HEK293 (cell line): ENCODE measurements around the gene ACP4.
A peak's percentile ranks its signal among the peaks of the same experiment; 100 is the strongest.

Experiments
- CTCF ChIA-PET: fragments of 350-600 bp; formaldehyde crosslinking; extraction: SDS; loops from one replicate; lab custom pipeline; 2021; ENCODE audit warnings: antibody characterized with exemption; lab: Yijun Ruan, JAX
- POLR2A ChIA-PET: fragments of 300-600 bp; formaldehyde crosslinking; extraction: SDS; loops from one replicate; lab custom pipeline; 2020; ENCODE audit warnings: antibody characterized with exemption, inconsistent platforms; lab: Yijun Ruan, JAX
- H3K27ac ChIP-seq: fragments of 200-500 bp; sonication (Bioruptor generic); 2 replicates; pipeline ENCODE4 v1.5.1; 2014; ENCODE audit warnings: low read depth, low read length, control low read depth, inconsistent platforms; ENCODE audit errors: extremely low read depth
- H3K36me3 ChIP-seq, 2 experiments: fragments of 200-500 bp in 1 of 2; sonication (Bioruptor generic) in 1 of 2; 1 replicate in 1 of 2; 2 replicates in 1 of 2; pipeline ENCODE4 v1.5.1; 2014 to 2017; ENCODE audit warnings: inconsistent platforms in 2 of 2, low read length in 2 of 2; ENCODE audit not compliant: control insufficient read depth in 2 of 2, insufficient read depth in 1 of 2
- H3K4me1 ChIP-seq: fragments of 200-500 bp; sonication (Bioruptor generic); 2 replicates; pipeline ENCODE4 v1.5.1; 2014; ENCODE audit warnings: mild to moderate bottlenecking, low read length, inconsistent platforms; ENCODE audit not compliant: control insufficient read depth, insufficient read depth
- H3K4me3 ChIP-seq: 2 replicates; pipeline ENCODE4 v1.5.1; 2011; ENCODE audit warnings: low read depth, mild to moderate bottlenecking, control low read depth, low read length, moderate library complexity
- H3K9me3 ChIP-seq: fragments of 200-500 bp; sonication (Bioruptor generic); 2 replicates; pipeline ENCODE4 v1.5.1; 2014; ENCODE audit warnings: low read depth, low read length, inconsistent platforms; ENCODE audit not compliant: control insufficient read depth, insufficient read depth
- EGR2 ChIP-seq: fragments of 450-650 bp; formaldehyde crosslinking; IDR thresholded peaks from 2 replicates; pipeline ENCODE4 v1.5.1; 2016; ENCODE audit warnings: low read depth, missing biosample characterization, missing genetic modification characterization
- GLIS1 ChIP-seq: fragments of 450-650 bp; formaldehyde crosslinking; IDR thresholded peaks from 2 replicates; pipeline ENCODE4 v1.5.1; 2016; ENCODE audit warnings: missing biosample characterization, missing genetic modification characterization
- KLF16 ChIP-seq: fragments of 450-650 bp; formaldehyde crosslinking; IDR thresholded peaks from 2 replicates; pipeline ENCODE4 v1.5.1; 2017; ENCODE audit warnings: missing biosample characterization, missing genetic modification characterization
- KLF7 ChIP-seq: fragments of 450-650 bp; formaldehyde crosslinking; IDR thresholded peaks from 2 replicates; pipeline ENCODE4 v1.5.1; 2016; ENCODE audit warnings: missing biosample characterization, missing genetic modification characterization, borderline replicate concordance
- KLF9 ChIP-seq: fragments of 450-650 bp; formaldehyde crosslinking; IDR thresholded peaks from 2 replicates; pipeline ENCODE4 v1.5.1; 2016; ENCODE audit warnings: missing biosample characterization, missing genetic modification characterization, low read depth
- MYNN ChIP-seq: fragments of 450-650 bp; formaldehyde crosslinking; IDR thresholded peaks from 2 replicates; pipeline ENCODE4 v1.5.1; 2016; ENCODE audit warnings: missing biosample characterization, missing genetic modification characterization, borderline replicate concordance
- PRDM1 ChIP-seq: fragments of 450-650 bp; formaldehyde crosslinking; IDR thresholded peaks from 2 replicates; pipeline ENCODE4; 2016; ENCODE audit warnings: missing biosample characterization, missing genetic modification characterization
- SP3 ChIP-seq: fragments of 450-650 bp; formaldehyde crosslinking; IDR thresholded peaks from 2 replicates; pipeline ENCODE4 v1.5.1; 2016; ENCODE audit warnings: missing biosample characterization, missing genetic modification characterization
- ZBTB1 ChIP-seq: fragments of 450-650 bp; formaldehyde crosslinking; IDR thresholded peaks from 2 replicates; pipeline ENCODE4 v1.5.1; 2016; ENCODE audit warnings: missing biosample characterization, missing genetic modification characterization
- ZNF114 ChIP-seq: fragments of 450-650 bp; formaldehyde crosslinking; IDR thresholded peaks from 2 replicates; pipeline ENCODE4 v1.5.0; 2017; ENCODE audit warnings: missing biosample characterization, missing genetic modification characterization
- ZNF211 ChIP-seq: fragments of 450-650 bp; formaldehyde crosslinking; IDR thresholded peaks from 2 replicates; pipeline ENCODE4 v1.5.1; 2016; ENCODE audit warnings: low read depth, missing biosample characterization, missing genetic modification characterization
- ZNF24 ChIP-seq: fragments of 450-650 bp; formaldehyde crosslinking; IDR thresholded peaks from 2 replicates; pipeline ENCODE4 v1.5.1; 2016; ENCODE audit warnings: missing biosample characterization, missing genetic modification characterization
- ZNF248 ChIP-seq: fragments of 450-650 bp; formaldehyde crosslinking; IDR thresholded peaks from 2 replicates; pipeline ENCODE4 v1.5.1; 2017; ENCODE audit warnings: missing biosample characterization, missing genetic modification characterization
- ZNF266 ChIP-seq: fragments of 450-650 bp; formaldehyde crosslinking; IDR thresholded peaks from 2 replicates; pipeline ENCODE4 v1.5.1; 2016; ENCODE audit warnings: missing biosample characterization, missing genetic modification characterization, low read depth
- ZNF302 ChIP-seq: fragments of 450-650 bp; formaldehyde crosslinking; IDR thresholded peaks from 2 replicates; pipeline ENCODE4 v1.5.1; 2016; ENCODE audit warnings: missing biosample characterization, missing genetic modification characterization, low read depth
- ZNF555 ChIP-seq: fragments of 450-650 bp; formaldehyde crosslinking; conservative IDR thresholded peaks from 2 replicates; pipeline ENCODE4 v1.5.1; 2017; ENCODE audit warnings: missing biosample characterization, mild to moderate bottlenecking, missing genetic modification characterization, inconsistent platforms
- ZXDB ChIP-seq: fragments of 450-650 bp; formaldehyde crosslinking; IDR thresholded peaks from 2 replicates; pipeline ENCODE4 v1.5.1; 2016; ENCODE audit warnings: missing biosample characterization, missing genetic modification characterization
- TF ChIP-seq, protein P1 (sequence below): fragments of 450-650 bp; formaldehyde crosslinking; IDR thresholded peaks from 2 replicates; pipeline ENCODE4 v1.5.1; 2016; ENCODE audit warnings: missing biosample characterization, missing genetic modification characterization
- TF ChIP-seq, protein P2 (sequence below): fragments of 450-650 bp; formaldehyde crosslinking; IDR thresholded peaks from 2 replicates; pipeline ENCODE4 v1.5.1; 2017; ENCODE audit warnings: missing biosample characterization, mild to moderate bottlenecking, missing genetic modification characterization, moderate library complexity
- TF ChIP-seq, protein P3 (sequence below): fragments of 450-650 bp; formaldehyde crosslinking; IDR thresholded peaks from 2 replicates; pipeline ENCODE4 v1.5.1; 2016; ENCODE audit warnings: missing biosample characterization, missing genetic modification characterization
- TF ChIP-seq, protein P4 (sequence below): fragments of 450-650 bp; formaldehyde crosslinking; IDR thresholded peaks from 2 replicates; pipeline ENCODE4 v1.5.1; 2016; ENCODE audit warnings: missing biosample characterization, missing genetic modification characterization

The ACP4 gene

DNA sequence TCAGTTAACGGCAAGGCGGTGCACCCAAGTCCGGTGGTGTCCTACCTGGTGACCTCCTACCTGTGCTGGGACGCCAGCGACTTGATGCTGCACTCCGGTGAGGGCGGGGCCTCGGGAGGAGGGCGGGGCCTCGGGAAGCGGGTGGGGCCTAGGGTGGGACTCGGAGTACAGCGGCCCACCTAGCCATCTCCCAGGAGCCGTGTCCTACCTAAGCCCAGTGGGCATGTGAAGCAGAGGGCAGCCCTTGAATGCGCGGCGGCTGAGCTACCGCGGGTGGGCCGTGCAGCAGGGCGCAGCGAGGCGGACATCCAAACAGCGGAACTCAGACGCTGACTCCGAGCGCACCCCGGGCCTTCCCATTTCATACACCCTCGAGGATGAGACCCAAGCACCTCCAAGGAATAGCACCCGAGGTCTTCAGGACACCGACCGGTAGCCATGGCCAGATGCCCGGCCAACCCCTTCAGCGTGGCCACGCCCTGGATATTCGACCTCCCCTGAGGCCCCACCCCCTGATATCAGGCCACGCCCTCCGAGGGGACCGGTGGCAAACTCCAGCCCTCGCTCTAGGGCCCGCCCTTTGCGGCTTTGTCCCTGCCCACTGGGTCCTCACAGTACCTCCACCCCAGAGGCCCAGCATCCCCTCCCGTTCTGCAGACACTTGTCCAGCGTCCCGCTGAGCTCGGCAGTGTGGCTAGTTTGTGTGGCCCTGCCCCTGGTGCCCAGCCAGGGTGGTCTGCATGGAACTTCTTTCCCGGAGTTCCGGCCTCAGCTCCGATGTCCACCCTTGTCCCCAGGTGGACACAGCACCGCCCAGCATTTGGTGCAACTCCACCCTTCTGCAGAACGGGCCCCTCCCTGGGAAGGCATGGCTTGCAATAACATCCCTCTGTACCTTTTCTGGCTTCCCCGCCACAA is 28.0 kb downstream of the ACP4 start (continued):
- TF ChIP-seq, protein P1, sequence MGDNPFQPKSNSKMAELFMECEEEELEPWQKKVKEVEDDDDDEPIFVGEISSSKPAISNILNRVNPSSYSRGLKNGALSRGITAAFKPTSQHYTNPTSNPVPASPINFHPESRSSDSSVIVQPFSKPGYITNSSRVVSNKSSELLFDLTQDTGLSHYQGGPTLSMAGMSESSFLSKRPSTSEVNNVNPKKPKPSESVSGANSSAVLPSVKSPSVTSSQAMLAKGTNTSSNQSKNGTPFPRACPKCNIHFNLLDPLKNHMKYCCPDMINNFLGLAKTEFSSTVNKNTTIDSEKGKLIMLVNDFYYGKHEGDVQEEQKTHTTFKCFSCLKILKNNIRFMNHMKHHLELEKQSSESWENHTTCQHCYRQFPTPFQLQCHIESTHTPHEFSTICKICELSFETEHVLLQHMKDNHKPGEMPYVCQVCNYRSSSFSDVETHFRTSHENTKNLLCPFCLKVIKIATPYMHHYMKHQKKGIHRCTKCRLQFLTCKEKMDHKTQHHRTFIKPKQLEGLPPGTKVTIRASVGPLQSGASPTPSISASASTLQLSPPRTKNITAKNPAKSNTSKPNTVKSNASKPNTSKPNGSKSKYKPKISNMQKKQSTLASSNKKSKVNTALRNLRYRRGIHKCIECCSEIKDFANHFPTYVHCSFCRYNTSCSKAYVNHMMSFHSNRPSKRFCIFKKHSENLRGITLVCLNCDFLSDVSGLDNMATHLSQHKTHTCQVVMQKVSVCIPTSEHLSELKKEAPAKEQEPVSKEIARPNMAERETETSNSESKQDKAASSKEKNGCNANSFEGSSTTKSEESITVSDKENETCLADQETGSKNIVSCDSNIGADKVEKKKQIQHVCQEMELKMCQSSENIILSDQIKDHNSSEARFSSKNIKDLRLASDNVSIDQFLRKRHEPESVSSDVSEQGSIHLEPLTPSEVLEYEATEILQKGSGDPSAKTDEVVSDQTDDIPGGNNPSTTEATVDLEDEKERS (tag by site-specific recombination) = no peak
- no peak for TF ChIP-seq ZNF555
- no peak for TF ChIP-seq EGR2 (tag by site-specific recombination)
- TF ChIP-seq ZNF24 (tag by site-specific recombination) = no peak
- TF ChIP-seq ZNF248 (tag by site-specific recombination) = no peak
- TF ChIP-seq ZNF266 = no peak
- TF ChIP-seq, protein P2, sequence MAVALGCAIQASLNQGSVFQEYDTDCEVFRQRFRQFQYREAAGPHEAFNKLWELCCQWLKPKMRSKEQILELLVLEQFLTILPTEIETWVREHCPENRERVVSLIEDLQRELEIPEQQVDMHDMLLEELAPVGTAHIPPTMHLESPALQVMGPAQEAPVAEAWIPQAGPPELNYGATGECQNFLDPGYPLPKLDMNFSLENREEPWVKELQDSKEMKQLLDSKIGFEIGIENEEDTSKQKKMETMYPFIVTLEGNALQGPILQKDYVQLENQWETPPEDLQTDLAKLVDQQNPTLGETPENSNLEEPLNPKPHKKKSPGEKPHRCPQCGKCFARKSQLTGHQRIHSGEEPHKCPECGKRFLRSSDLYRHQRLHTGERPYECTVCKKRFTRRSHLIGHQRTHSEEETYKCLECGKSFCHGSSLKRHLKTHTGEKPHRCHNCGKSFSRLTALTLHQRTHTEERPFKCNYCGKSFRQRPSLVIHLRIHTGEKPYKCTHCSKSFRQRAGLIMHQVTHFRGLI (tag by site-specific recombination) = peak; percentile 29
- TF ChIP-seq ZXDB = peak; percentile 52
- TF ChIP-seq GLIS1 (tag by site-specific recombination) = peak; percentile 74
- TF ChIP-seq, protein P3, sequence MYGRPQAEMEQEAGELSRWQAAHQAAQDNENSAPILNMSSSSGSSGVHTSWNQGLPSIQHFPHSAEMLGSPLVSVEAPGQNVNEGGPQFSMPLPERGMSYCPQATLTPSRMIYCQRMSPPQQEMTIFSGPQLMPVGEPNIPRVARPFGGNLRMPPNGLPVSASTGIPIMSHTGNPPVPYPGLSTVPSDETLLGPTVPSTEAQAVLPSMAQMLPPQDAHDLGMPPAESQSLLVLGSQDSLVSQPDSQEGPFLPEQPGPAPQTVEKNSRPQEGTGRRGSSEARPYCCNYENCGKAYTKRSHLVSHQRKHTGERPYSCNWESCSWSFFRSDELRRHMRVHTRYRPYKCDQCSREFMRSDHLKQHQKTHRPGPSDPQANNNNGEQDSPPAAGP (tag by site-specific recombination) = peak; percentile 23; the same call in 1 of the 2 replicates
- 0 out of 2 replicates have a peak, but pooled peaks have one; percentile 29 for TF ChIP-seq MYNN
- no peak for TF ChIP-seq ZNF114 (tag by site-specific recombination)
- TF ChIP-seq SP3 = peak; percentile 89
- peak; percentile 62; the same call in 1 of the 2 replicates for TF ChIP-seq KLF16
- TF ChIP-seq, protein P4, sequence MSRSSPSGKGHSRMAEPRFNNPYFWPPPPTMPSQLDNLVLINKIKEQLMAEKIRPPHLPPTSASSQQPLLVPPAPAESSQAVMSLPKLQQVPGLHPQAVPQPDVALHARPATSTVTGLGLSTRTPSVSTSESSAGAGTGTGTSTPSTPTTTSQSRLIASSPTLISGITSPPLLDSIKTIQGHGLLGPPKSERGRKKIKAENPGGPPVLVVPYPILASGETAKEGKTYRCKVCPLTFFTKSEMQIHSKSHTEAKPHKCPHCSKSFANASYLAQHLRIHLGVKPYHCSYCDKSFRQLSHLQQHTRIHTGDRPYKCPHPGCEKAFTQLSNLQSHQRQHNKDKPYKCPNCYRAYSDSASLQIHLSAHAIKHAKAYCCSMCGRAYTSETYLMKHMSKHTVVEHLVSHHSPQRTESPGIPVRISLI (tag by site-specific recombination) = no peak
- TF ChIP-seq KLF7 (tag by site-specific recombination) = 0 out of 2 replicates have a peak, but pooled peaks have one; percentile 56
- peak; percentile 87 for TF ChIP-seq KLF9 (tag by site-specific recombination)
- TF ChIP-seq ZNF211 (tag by site-specific recombination) = no peak
- TF ChIP-seq ZBTB1 (tag by site-specific recombination) = no peak

DNA sequence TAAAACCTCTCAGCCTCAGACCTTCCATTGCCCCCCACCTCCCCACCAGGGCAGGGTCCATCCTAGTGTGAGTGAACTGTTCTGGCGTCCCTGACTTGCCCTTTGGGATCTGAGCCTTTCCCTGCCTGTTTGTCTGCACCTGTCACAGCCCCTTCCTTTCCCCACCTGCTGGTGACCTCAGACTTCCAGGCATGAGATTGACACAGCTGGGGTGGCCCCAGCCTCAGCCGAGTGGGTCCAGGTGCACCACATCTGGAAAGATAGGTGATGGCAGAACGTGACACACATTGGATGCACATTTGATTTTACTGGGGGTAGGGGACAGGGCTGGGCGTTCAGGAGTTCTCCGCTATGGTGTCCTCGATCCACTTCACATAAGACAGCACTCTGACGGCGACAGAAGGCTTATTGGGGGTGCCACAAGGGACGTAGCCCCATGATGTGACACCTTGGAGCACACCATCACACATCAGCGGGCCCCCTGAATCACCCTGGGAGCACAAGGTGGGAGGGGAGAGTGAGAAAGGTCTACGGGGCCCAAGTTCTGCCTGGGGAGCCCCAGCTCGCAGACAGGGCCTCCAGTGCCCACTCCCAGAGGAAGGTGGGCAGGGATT is 28.8 kb downstream of the ACP4 start:
- CTCF ChIA-PET = interaction anchor here (0.7 kb wide), 1 partner anchor 115 kb away, joined by 3 read pairs; no protein-coding TSS in a partner anchor
- no peak overlapping the region for H3K4me3 ChIP-seq
- TF ChIP-seq ZNF302 (tag by site-specific recombination) = no peak
- 0 out of 2 replicates have a peak, but pooled peaks have one; percentile 9 for TF ChIP-seq PRDM1 (tag by site-specific recombination)
- H3K4me1 ChIP-seq = no peaks in the 10 kb centered on the region
- H3K27ac ChIP-seq = no peak overlapping the region
- H3K9me3 ChIP-seq = no peaks in the 10 kb centered on the region
- POLR2A ChIA-PET = interaction anchor here (1.3 to 1.5 kb wide), 2 partner anchors 14 to 15 kb away, joined by 6 to 10 read pairs; no protein-coding TSS in a partner anchor
- no peaks in the 10 kb centered on the region for H3K36me3 ChIP-seq
